ENCODE results near the gene DOCK4.

DOCK4 gene

DNA sequence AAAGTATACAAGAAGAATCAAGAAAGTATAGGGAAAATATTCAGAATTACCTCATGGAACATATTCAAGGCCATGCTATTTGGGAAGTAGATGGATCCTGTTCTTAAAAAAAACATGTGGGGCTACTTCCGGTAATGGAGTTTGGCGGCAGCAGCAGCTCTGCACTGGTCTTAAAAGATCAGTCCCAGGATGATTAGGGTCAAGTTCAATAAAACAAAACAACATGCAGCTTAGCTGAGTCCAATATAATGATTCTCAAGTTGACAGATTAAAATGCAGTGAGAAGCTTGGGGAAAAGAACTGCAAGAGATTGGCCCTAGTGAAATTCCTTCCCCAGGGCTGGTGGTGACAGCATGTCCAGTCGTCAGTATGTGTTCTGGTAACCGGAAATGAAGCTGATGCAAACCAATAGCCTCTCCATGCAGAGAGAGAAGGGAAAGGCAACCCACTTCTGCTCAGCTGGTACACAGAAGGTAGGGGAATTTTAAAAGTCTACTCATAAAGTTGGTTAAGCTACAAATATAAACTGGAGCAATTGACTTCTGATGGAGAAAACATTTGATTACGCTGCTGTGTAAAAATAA is 338.8 kb downstream of the DOCK4 start:
- H3K4me3 ChIP-seq (ENCODE audit: low read length), result no peak overlapping the region
- no peaks in the 10 kb centered on the region for H3K9me3 ChIP-seq (ENCODE audit: control insufficient read depth, insufficient read depth, low read length)
- H3K27me3 ChIP-seq (ENCODE audit: control insufficient read depth, insufficient read depth, low read length), result no peaks in the 10 kb centered on the region
- H3K27ac ChIP-seq (ENCODE audit: low read length), result no peak overlapping the region
- H3K36me3 ChIP-seq (ENCODE audit: control insufficient read depth, insufficient read depth, low read length), result no peaks in the 10 kb centered on the region
- DNase-seq (ENCODE audit: low read depth, low spot score), result no peak
- WGBS (ENCODE audit: insufficient coverage, insufficient read length), result no CpG with 5 or more reads among the region's 5 CpGs
- H3K4me1 ChIP-seq (ENCODE audit: control insufficient read depth, insufficient read depth, low read length), result no peaks in the 10 kb centered on the region

GRCh38 chr7:111866787-111867186 is 339.4 kb downstream of the DOCK4 start:
- no CpG with 5 or more reads among the region's 2 CpGs for WGBS (ENCODE audit: insufficient coverage, insufficient read length)
- Histone ChIP-seq H3K4me3 (ENCODE audit: low read length) (no peak overlapping the region), H3K36me3 (ENCODE audit: control insufficient read depth, insufficient read depth, low read length) (no peaks in the 10 kb centered on the region), H3K27ac (ENCODE audit: low read length) (no peak overlapping the region), H3K4me1 (ENCODE audit: control insufficient read depth, insufficient read depth, low read length) (no peaks in the 10 kb centered on the region), H3K27me3 (ENCODE audit: control insufficient read depth, insufficient read depth, low read length) (no peaks in the 10 kb centered on the region), H3K9me3 (ENCODE audit: control insufficient read depth, insufficient read depth, low read length) (no peaks in the 10 kb centered on the region)
- no peak for DNase-seq (ENCODE audit: low read depth, low spot score)

DNA sequence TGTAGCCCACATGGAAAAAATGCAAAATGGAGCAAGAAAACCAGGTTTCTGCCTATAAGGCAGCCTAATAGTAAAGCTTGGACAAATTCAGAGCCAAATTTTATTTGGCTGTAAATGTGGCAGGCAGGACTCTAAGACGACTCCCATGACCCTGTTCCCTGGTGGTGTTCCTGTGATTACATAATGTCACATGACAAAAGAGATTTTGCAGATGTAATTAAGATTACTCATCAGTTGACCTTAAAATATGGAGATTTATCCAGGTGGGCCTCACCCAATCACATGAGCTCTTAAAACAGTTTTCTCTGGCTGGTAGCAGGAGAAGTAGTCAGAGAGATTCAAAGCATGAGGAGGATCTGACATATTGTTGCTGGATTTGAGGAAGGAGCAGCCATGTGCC is 340.8 kb downstream of the DOCK4 start:
- WGBS (ENCODE audit: insufficient coverage, insufficient read length), result no CpG with 5 or more reads among the region's 1 CpG
- no peaks in the 10 kb centered on the region for H3K9me3 ChIP-seq (ENCODE audit: control insufficient read depth, insufficient read depth, low read length)
- no peak overlapping the region for H3K27ac ChIP-seq (ENCODE audit: low read length)
- H3K4me1 ChIP-seq (ENCODE audit: control insufficient read depth, insufficient read depth, low read length), result no peaks in the 10 kb centered on the region
- DNase-seq (ENCODE audit: low read depth, low spot score), result no peak
- H3K36me3 ChIP-seq (ENCODE audit: control insufficient read depth, insufficient read depth, low read length), result no peaks in the 10 kb centered on the region
- no peak overlapping the region for H3K4me3 ChIP-seq (ENCODE audit: low read length)
- no peaks in the 10 kb centered on the region for H3K27me3 ChIP-seq (ENCODE audit: control insufficient read depth, insufficient read depth, low read length)

DNA sequence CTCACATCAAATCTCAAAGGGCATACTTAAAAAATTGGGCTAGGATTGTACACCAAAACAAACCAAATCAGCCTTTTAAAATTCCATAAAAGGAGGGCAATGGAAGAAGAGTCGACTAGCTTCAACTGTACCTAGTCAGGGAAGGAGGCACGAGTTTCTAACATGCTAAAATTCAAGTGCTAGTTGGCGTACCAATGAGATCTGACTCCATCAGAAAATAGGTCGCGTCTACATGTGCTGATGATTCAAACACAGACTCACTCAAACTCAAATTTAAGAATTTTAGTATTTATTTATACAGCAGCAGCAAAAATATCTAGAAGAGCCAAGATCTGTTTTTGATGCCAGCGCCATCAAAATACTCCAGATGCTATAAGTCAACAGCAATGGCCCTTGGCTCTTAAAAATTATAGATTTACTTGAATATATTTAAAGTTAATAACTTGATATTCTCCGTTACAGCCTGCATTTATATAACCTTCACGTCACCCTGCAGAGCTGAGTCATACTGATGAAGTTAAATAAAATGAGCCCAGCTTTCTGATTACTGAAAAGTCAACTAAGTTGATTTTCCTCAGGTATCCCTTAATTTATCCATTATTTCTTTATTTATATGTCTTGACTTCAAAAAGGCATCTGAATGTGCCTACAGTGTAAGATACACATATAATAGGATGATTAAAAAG is 341.8 kb downstream of the DOCK4 start:
- Histone ChIP-seq H3K36me3 (ENCODE audit: control insufficient read depth, insufficient read depth, low read length) (no peaks in the 10 kb centered on the region), H3K9me3 (ENCODE audit: control insufficient read depth, insufficient read depth, low read length) (no peaks in the 10 kb centered on the region), H3K4me1 (ENCODE audit: control insufficient read depth, insufficient read depth, low read length) (no peaks in the 10 kb centered on the region), H3K27ac (ENCODE audit: low read length) (no peak overlapping the region), H3K4me3 (ENCODE audit: low read length) (no peak overlapping the region), H3K27me3 (ENCODE audit: control insufficient read depth, insufficient read depth, low read length) (no peaks in the 10 kb centered on the region)
- no CpG with 5 or more reads among the region's 8 CpGs for WGBS (ENCODE audit: insufficient coverage, insufficient read length)
- no peak for DNase-seq (ENCODE audit: low read depth, low spot score)

- 100% methylated on average over 2 of the region's 7 CpGs for WGBS (ENCODE audit: insufficient coverage, insufficient read length)
- no peaks in the 10 kb centered on the region for H3K36me3 ChIP-seq (ENCODE audit: control insufficient read depth, insufficient read depth, low read length)
- H3K4me1 ChIP-seq (ENCODE audit: control insufficient read depth, insufficient read depth, low read length), result no peaks in the 10 kb centered on the region
- no peak overlapping the region for H3K4me3 ChIP-seq (ENCODE audit: low read length)
- no peak for DNase-seq (ENCODE audit: low read depth, low spot score)
- no peaks in the 10 kb centered on the region for H3K27me3 ChIP-seq (ENCODE audit: control insufficient read depth, insufficient read depth, low read length)
- H3K27ac ChIP-seq (ENCODE audit: low read length), result no peak overlapping the region
- no peaks in the 10 kb centered on the region for H3K9me3 ChIP-seq (ENCODE audit: control insufficient read depth, insufficient read depth, low read length)
Observed at GRCh38 chr7:111863269-111863668, 342.9 kb downstream of the DOCK4 start.

DNA sequence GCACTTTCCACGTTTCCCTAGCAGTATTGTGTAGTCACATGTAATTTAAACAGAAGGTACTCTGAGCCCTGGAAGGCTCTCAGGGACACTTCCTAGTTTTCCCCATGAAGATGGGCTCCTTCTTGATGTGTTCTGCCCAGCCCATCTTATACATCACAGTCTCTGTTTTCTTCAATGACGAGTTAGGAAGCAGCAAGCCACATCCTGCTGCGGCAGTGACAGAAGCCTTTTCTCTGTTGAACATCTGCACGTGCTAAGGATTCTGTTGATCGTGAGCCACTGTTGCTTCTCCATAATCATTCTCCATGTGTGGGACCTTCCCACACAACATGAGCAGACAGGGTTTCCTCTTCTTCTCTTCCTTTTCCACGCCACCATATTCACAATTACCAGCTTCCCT is 346.0 kb downstream of the DOCK4 start:
- Histone ChIP-seq H3K27me3 (ENCODE audit: control insufficient read depth, insufficient read depth, low read length) (no peaks in the 10 kb centered on the region), H3K27ac (ENCODE audit: low read length) (no peak overlapping the region), H3K9me3 (ENCODE audit: control insufficient read depth, insufficient read depth, low read length) (no peaks in the 10 kb centered on the region), H3K4me3 (ENCODE audit: low read length) (no peak overlapping the region), H3K36me3 (ENCODE audit: control insufficient read depth, insufficient read depth, low read length) (no peaks in the 10 kb centered on the region), H3K4me1 (ENCODE audit: control insufficient read depth, insufficient read depth, low read length) (no peaks in the 10 kb centered on the region)
- DNase-seq (ENCODE audit: low read depth, low spot score), result no peak
- no CpG with 5 or more reads among the region's 6 CpGs for WGBS (ENCODE audit: insufficient coverage, insufficient read length)

DNA sequence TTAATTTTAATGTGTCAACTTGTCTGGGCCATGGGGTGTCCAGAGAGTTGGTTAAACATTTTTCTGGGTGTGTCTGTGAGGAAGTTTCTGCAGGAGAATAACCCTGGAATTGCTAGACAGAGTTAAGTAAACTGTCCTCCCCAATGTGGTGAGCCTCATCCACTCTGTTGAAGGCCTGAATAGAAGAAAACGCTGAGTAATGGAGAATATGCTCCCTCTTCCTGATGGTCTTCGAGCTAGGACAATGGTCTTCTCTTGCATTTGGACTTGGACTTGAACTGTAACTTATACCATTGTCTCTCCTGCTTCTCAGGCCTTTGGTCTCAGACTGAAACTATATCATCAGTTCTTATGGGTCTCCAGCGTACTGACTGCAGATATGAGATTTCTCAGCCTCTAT is 347.9 kb downstream of the DOCK4 start:
- H3K36me3 ChIP-seq (ENCODE audit: control insufficient read depth, insufficient read depth, low read length), result no peaks in the 10 kb centered on the region
- no peaks in the 10 kb centered on the region for H3K4me1 ChIP-seq (ENCODE audit: control insufficient read depth, insufficient read depth, low read length)
- no peaks in the 10 kb centered on the region for H3K27me3 ChIP-seq (ENCODE audit: control insufficient read depth, insufficient read depth, low read length)
- no peak for DNase-seq (ENCODE audit: low read depth, low spot score)
- no peak overlapping the region for H3K27ac ChIP-seq (ENCODE audit: low read length)
- no peak overlapping the region for H3K4me3 ChIP-seq (ENCODE audit: low read length)
- WGBS (ENCODE audit: insufficient coverage, insufficient read length), result no CpG with 5 or more reads among the region's 3 CpGs
- no peaks in the 10 kb centered on the region for H3K9me3 ChIP-seq (ENCODE audit: control insufficient read depth, insufficient read depth, low read length)

DNA sequence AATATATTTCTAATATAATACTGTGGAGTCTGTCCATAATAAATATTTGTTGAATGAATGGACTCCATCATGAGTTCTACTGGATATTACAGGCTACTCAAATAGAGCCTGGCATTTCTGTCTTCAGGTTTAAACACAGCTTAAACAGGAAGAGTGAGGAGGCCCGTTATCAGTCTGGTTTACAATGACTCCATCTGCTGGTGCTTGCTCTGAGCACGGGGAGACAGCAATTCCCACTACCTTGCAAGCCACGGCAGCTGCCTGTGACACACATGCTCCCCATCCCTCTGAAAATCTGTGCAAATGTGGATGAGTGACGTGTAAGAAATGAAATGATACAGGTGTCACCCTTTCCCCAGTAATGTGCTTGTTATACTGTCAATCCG is 350.4 kb downstream of the DOCK4 start:
- no peak overlapping the region for H3K27ac ChIP-seq (ENCODE audit: low read length)
- DNase-seq (ENCODE audit: low read depth, low spot score), result no peak

DNA sequence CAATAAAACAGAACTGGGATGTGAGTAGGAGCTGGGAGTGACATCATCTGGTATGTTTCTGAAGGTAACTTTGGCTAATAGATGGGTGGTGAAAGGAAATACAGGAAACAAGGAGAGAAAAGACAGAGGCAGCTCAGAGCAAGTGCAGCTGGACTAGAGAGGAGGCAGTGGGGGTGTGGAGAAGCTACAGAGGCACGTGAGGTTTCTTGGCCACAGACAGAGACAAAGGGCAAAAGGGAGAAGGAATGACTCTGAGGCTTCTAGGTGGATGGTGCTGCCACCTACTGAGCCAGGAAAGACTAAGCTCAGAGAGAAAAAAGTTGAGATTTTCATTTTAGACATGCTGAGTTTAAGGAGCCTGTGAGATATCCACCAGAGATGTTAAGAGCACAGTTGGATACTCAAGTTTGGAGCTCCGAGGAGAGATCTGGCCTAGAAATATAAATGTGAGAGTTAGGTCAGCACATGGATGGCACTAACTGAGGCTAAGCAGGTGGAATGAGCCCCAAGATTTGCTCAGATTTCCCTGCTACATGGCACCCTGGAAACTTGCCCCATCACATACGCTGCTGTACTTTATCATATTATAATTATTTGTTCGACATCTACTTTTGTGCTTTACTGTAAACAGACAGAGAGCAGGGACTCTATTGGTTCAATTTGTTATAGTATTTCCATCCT is 350.9 kb downstream of the DOCK4 start:
- H3K9me3 ChIP-seq (ENCODE audit: control insufficient read depth, insufficient read depth, low read length), result no peaks in the 10 kb centered on the region
- no peak overlapping the region for H3K27ac ChIP-seq (ENCODE audit: low read length)
- H3K27me3 ChIP-seq (ENCODE audit: control insufficient read depth, insufficient read depth, low read length), result no peaks in the 10 kb centered on the region
- H3K36me3 ChIP-seq (ENCODE audit: control insufficient read depth, insufficient read depth, low read length), result no peaks in the 10 kb centered on the region
- DNase-seq (ENCODE audit: low read depth, low spot score), result no peak
- H3K4me1 ChIP-seq (ENCODE audit: control insufficient read depth, insufficient read depth, low read length), result 0 out of 2 replicates have a peak, but pooled peaks cover 2% of the 10 kb centered on the region
- no peak overlapping the region for H3K4me3 ChIP-seq (ENCODE audit: low read length)
- no CpG with 5 or more reads among the region's 4 CpGs for WGBS (ENCODE audit: insufficient coverage, insufficient read length)

More for the DNA sequence above, 350.4 kb downstream of the DOCK4 start:
- Histone ChIP-seq H3K4me1 (ENCODE audit: control insufficient read depth, insufficient read depth, low read length) (0 out of 2 replicates have a peak, but pooled peaks cover 2% of the 10 kb centered on the region), H3K9me3 (ENCODE audit: control insufficient read depth, insufficient read depth, low read length) (no peaks in the 10 kb centered on the region), H3K4me3 (ENCODE audit: low read length) (no peak overlapping the region), H3K36me3 (ENCODE audit: control insufficient read depth, insufficient read depth, low read length) (no peaks in the 10 kb centered on the region), H3K27me3 (ENCODE audit: control insufficient read depth, insufficient read depth, low read length) (no peaks in the 10 kb centered on the region)
- WGBS (ENCODE audit: insufficient coverage, insufficient read length), result no CpG with 5 or more reads among the region's 5 CpGs

DNA sequence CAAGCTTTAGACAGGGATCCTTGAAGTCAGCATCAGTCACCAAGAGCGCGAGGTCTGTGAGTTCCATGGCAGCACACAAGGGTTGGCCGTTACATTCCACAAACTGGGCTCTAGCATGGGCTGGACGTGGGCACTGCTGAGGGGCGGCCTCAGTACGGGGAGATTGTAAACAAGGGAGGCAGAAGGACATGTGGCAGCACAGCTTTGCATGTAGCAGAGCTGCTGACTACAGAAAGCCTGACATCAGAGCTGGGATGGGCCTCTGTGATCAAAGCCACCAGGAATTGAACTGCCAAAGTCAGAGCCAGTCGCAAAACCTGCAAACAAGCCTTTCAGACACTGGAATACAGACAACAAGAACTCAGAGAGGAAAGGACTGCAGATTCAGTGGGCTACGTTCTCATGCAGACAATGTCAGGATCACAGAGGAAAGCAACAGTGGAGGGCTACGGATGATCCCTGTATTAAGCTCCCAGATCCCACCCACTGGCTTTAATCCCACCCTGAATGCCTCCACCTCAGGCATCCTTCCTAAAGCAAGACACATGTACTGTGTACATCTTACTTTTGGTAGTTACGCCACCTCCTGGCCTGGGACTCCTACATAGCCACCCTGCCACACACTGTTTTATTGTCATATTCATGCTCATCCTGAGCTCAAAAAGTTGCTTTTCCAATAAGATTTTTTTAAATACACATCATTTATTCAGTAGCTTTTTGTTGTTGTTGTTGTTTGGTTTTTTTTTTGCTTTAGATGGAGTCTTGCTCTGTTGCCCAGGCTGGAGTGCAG is 352.8 kb downstream of the DOCK4 start:
- H3K4me3 ChIP-seq (ENCODE audit: low read length), result no peak overlapping the region
- no CpG with 5 or more reads among the region's 10 CpGs for WGBS (ENCODE audit: insufficient coverage, insufficient read length)
- H3K36me3 ChIP-seq (ENCODE audit: control insufficient read depth, insufficient read depth, low read length), result no peaks in the 10 kb centered on the region
- H3K9me3 ChIP-seq (ENCODE audit: control insufficient read depth, insufficient read depth, low read length), result no peaks in the 10 kb centered on the region; the same call in 1 of the 2 replicates
- no peak overlapping the region for H3K27ac ChIP-seq (ENCODE audit: low read length)
- H3K27me3 ChIP-seq (ENCODE audit: control insufficient read depth, insufficient read depth, low read length), result no peaks in the 10 kb centered on the region
- 0 out of 2 replicates have a peak, but pooled peaks cover 4% of the 10 kb centered on the region for H3K4me1 ChIP-seq (ENCODE audit: control insufficient read depth, insufficient read depth, low read length)
- DNase-seq (ENCODE audit: low read depth, low spot score), result no peak

Measured in iPS DF 6.9 (cell line).